Brain microvascular endothelial cell (primary cell): ENCODE results near the gene ZBTB20.

Experiments
- DNase-seq: peaks from one replicate; pipeline ENCODE4 v3.0.0-alpha.2; 2020
- H3K27ac ChIP-seq: fragments of 250-450 bp; sonication (Bioruptor Pico); 2 replicates; pipeline ENCODE4 v1.5.1; 2020; ENCODE audit warnings: mild to moderate bottlenecking, moderate library complexity
- H3K27me3 ChIP-seq: fragments of 250-450 bp; sonication (Bioruptor Pico); replicated peaks from 2 replicates; pipeline ENCODE4 v1.5.1; 2020; ENCODE audit warnings: mild to moderate bottlenecking
- H3K36me3 ChIP-seq: fragments of 250-450 bp; sonication (Bioruptor Pico); replicated peaks from 2 replicates; pipeline ENCODE4 v1.5.1; 2020; ENCODE audit warnings: mild to moderate bottlenecking
- H3K4me3 ChIP-seq: 2 replicates; pipeline ENCODE4 v1.5.1; 2011; ENCODE audit warnings: low read depth, mild to moderate bottlenecking, control low read depth, low read length, moderate library complexity
- CTCF ChIP-seq: IDR thresholded peaks from 2 replicates; pipeline ENCODE4 v1.5.1; 2011; ENCODE audit warnings: low read depth, mild to moderate bottlenecking, moderate library complexity, low read length, control low read depth, inconsistent platforms; ENCODE audit errors: missing control alignments
- in situ Hi-C: cut with HindIII; loops from 2 replicates; pipeline ENCODE4 v1.10.0; 2017; ENCODE audit warnings: low sequenced_read_pairs, low pct_ligation_motif_present

The ZBTB20 gene

GRCh38 chr3:114902691-114903101 lies 244.4 kb downstream of the ZBTB20 start:
- in situ Hi-C loops = no loop called here
- DNase-seq = no peak
- no peaks in the 10 kb centered on the region for H3K36me3 ChIP-seq
- H3K27me3 ChIP-seq = no peaks in the 10 kb centered on the region
- no peak for TF ChIP-seq CTCF
- H3K27ac ChIP-seq = no peak overlapping the region
- no peak overlapping the region for H3K4me3 ChIP-seq

GRCh38 chr3:114900908-114901307 lies 246.2 kb downstream of the ZBTB20 start:
- Histone ChIP-seq H3K4me3 (peak overlapping the region; percentile 35), H3K36me3 (no peaks in the 10 kb centered on the region), H3K27me3 (no peaks in the 10 kb centered on the region), H3K27ac (no peak overlapping the region)
- TF ChIP-seq CTCF = no peak
- DNase-seq = no peak
- in situ Hi-C loops = no loop called here

- Histone ChIP-seq H3K27ac (no peak overlapping the region), H3K27me3 (no peaks in the 10 kb centered on the region), H3K4me3 (no peak overlapping the region), H3K36me3 (no peaks in the 10 kb centered on the region)
- no peak for TF ChIP-seq CTCF
- DNase-seq = no peak
- in situ Hi-C loops = no loop called here
Observed at GRCh38 chr3:114899186-114899931, 247.7 kb downstream of the ZBTB20 start.

- in situ Hi-C loops = no loop called here
- Histone ChIP-seq H3K4me3 (no peak overlapping the region), H3K27me3 (no peaks in the 10 kb centered on the region), H3K36me3 (no peaks in the 10 kb centered on the region), H3K27ac (no peak overlapping the region)
- no peak for TF ChIP-seq CTCF
- no peak for DNase-seq
Observed at GRCh38 chr3:114896978-114897377, 250.1 kb downstream of the ZBTB20 start.

- DNase-seq = no peak
- no peak overlapping the region for H3K27ac ChIP-seq
- H3K36me3 ChIP-seq = no peaks in the 10 kb centered on the region
- in situ Hi-C loops = no loop called here
- no peak for TF ChIP-seq CTCF
- no peak overlapping the region for H3K4me3 ChIP-seq
- no peaks in the 10 kb centered on the region for H3K27me3 ChIP-seq
Observed at GRCh38 chr3:114893361-114893760, 253.7 kb downstream of the ZBTB20 start.

- H3K27ac ChIP-seq = no peak overlapping the region
- DNase-seq = no peak
- TF ChIP-seq CTCF = no peak
- in situ Hi-C loops = no loop called here
- H3K27me3 ChIP-seq = no peaks in the 10 kb centered on the region
- no peak overlapping the region for H3K4me3 ChIP-seq
- H3K36me3 ChIP-seq = no peaks in the 10 kb centered on the region
Observed at GRCh38 chr3:114892880-114893279, 254.2 kb downstream of the ZBTB20 start.
